Measurements from ENCODE around the gene CST11. TPM values are rescaled to one million over a fixed set of nuclear protein-coding genes. Genes with fewer than 3 reads are reported as not detected.

Gene CST11
- polyA plus RNA-seq, 1 donor (not counting 4 experiments of a cell fraction or from before 2014, with no cell fraction given): not detected

- TF ChIP-seq CTCF (optimal IDR thresholded peaks at IDR 0.05 in 1 of 3, IDR thresholded peaks at IDR 0.05 in 1 of 3, conservative IDR thresholded peaks at IDR 0.05 in 1 of 3; ENCODE audit: extremely low read depth in 1 of 3, insufficient read depth in 2 of 3, low read length in 3 of 3) (no peak), EZH2 (IDR thresholded peaks at IDR 0.05; ENCODE audit: low read length) (no peak)
- H3K4me2 ChIP-seq (ENCODE audit: control insufficient read depth, extremely low read depth, insufficient read depth, low read depth, low read length): no peak overlapping the region
- no peak overlapping the region for H2AFZ ChIP-seq (ENCODE audit: control insufficient read depth, low read length)
- DNase-seq (ENCODE audit: low read depth, low spot score) (no peak), FAIRE-seq (no peak)
- H3K79me2 ChIP-seq (ENCODE audit: control insufficient read depth, insufficient read depth, low read length): no peaks in the 10 kb centered on the region
- H3K9me1 ChIP-seq (ENCODE audit: control insufficient read depth, extremely low read depth, insufficient read depth, low read length): no peaks in the 10 kb centered on the region
- no peak overlapping the region for H3K9ac ChIP-seq (ENCODE audit: control insufficient read depth, extremely low read depth, insufficient read depth, low read length)
- no peaks in the 10 kb centered on the region for H3K27me3 ChIP-seq (ENCODE audit: control insufficient read depth, extremely low read depth, insufficient read depth, low read length)
- dilution Hi-C loops (cut with MboI; ENCODE audit: extremely low pct_ligation_motif_present, low sequenced_read_pairs): no loop called here
- H4K20me1 ChIP-seq (ENCODE audit: control insufficient read depth, extremely low read depth, insufficient read depth, low read length): no peaks in the 10 kb centered on the region
- H3K4me1 ChIP-seq (ENCODE audit: control insufficient read depth, extremely low read depth, insufficient read depth, low read length): no peaks in the 10 kb centered on the region
- no peaks in the 10 kb centered on the region for H3K9me3 ChIP-seq (ENCODE audit: control insufficient read depth, low read depth, low read length)
- H3K27ac ChIP-seq (ENCODE audit: control insufficient read depth, insufficient read depth, low read length): no peak overlapping the region
- no peaks in the 10 kb centered on the region for H3K36me3 ChIP-seq (ENCODE audit: control insufficient read depth in 2 of 2, extremely low read depth in 1 of 2, insufficient read depth in 2 of 2, low read length in 2 of 2)
- H3K4me3 ChIP-seq (ENCODE audit: control insufficient read depth in 2 of 3, extremely low read depth in 1 of 3, insufficient read depth in 2 of 3, low read depth in 1 of 3, low read length in 3 of 3): no peak overlapping the region
Observed at GRCh38 chr20:23433628-23434027, 19.0 kb downstream of the CST11 start.

GRCh38 chr20:23425129-23425528, 27.5 kb downstream of the CST11 start:
- Histone ChIP-seq H3K27me3 (ENCODE audit: control insufficient read depth, extremely low read depth, insufficient read depth, low read length) (no peaks in the 10 kb centered on the region), H3K9ac (ENCODE audit: control insufficient read depth, extremely low read depth, insufficient read depth, low read length) (no peak overlapping the region), H3K27ac (ENCODE audit: control insufficient read depth, insufficient read depth, low read length) (no peak overlapping the region), H2AFZ (ENCODE audit: control insufficient read depth, low read length) (no peak overlapping the region), H3K4me1 (ENCODE audit: control insufficient read depth, extremely low read depth, insufficient read depth, low read length) (no peaks in the 10 kb centered on the region), H3K9me1 (ENCODE audit: control insufficient read depth, extremely low read depth, insufficient read depth, low read length) (no peaks in the 10 kb centered on the region), H3K4me3 (ENCODE audit: control insufficient read depth in 2 of 3, extremely low read depth in 1 of 3, insufficient read depth in 2 of 3, low read depth in 1 of 3, low read length in 3 of 3) (no peak overlapping the region), H3K9me3 (ENCODE audit: control insufficient read depth, low read depth, low read length) (no peaks in the 10 kb centered on the region), H3K79me2 (ENCODE audit: control insufficient read depth, insufficient read depth, low read length) (peaks cover 9% of the 10 kb centered on the region), H3K4me2 (ENCODE audit: control insufficient read depth, extremely low read depth, insufficient read depth, low read depth, low read length) (no peak overlapping the region), H4K20me1 (ENCODE audit: control insufficient read depth, extremely low read depth, insufficient read depth, low read length) (no peaks in the 10 kb centered on the region), H3K36me3 (ENCODE audit: control insufficient read depth in 2 of 2, extremely low read depth in 1 of 2, insufficient read depth in 2 of 2, low read length in 2 of 2) (no peaks in the 10 kb centered on the region)
- no peak for FAIRE-seq
- dilution Hi-C loops (cut with MboI; ENCODE audit: extremely low pct_ligation_motif_present, low sequenced_read_pairs): no loop called here
- no peak for TF ChIP-seq EZH2 (IDR thresholded peaks at IDR 0.05; ENCODE audit: low read length)
- no peak for TF ChIP-seq CTCF (optimal IDR thresholded peaks at IDR 0.05 in 1 of 3, IDR thresholded peaks at IDR 0.05 in 1 of 3, conservative IDR thresholded peaks at IDR 0.05 in 1 of 3; ENCODE audit: extremely low read depth in 1 of 3, insufficient read depth in 2 of 3, low read length in 3 of 3)
- DNase-seq (ENCODE audit: low read depth, low spot score): no peak
